Measurements from ENCODE around the gene IL20. TPM values are rescaled to one million over a fixed set of nuclear protein-coding genes. Genes with fewer than 3 reads are reported as not detected.
A peak's percentile ranks its signal among the peaks of the same experiment; 100 is the strongest.

Gene IL20
- polyA plus RNA-seq, 2 of the 4 experiments (the other 2 are of a cell fraction) = 0.05 TPM; not detected in 1

DNA sequence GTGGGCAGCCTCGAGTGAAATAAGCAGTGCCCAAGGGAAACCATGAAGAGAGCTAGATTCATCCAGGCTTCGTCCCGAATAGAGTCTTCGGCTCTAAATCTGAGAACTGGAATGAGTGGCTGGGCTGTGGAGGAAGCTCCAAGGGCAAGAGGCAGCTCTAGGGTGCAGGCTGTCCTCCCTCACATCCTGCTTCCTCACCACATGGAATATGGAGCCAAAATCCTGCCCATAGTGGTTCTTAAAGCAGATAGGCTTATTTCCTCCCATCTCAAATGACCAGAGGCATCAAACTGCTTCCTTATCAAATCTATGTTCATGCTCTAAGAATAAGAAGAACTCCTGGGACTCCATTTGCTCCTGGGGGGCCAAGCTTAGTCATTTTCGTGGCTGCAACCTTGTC is 34.3 kb downstream of the IL20 start:
- DNase-seq (ENCODE audit: low read depth in 1 of 2, low spot score in 1 of 2) (no peak), FAIRE-seq (no peak), ATAC-seq (no peak)
- Histone ChIP-seq H3K27ac (peak overlapping the region in 1 of 2 experiments; percentile 74; a peak in 2 of 6 replicates), H3K9me3 (no peaks in the 10 kb centered on the region), H3K4me1 (peaks cover 44% of the 10 kb centered on the region), H3K4me3 (no peak overlapping the region), H3K4me2 (no peak overlapping the region)
- CTCF ChIA-PET = interaction anchor here (1.4 to 8.9 kb wide), 3 partner anchors 10 to 22 kb away, joined by 3 to 67 read pairs (median 19); partner anchors contain the start of gene FCMR
- 73% methylated on average over 5 of the region's 5 CpGs for WGBS (ENCODE audit: missing lambda C conversion rate)
- POLR2A ChIA-PET = no interaction called here
- no peak for TF ChIP-seq PHF8 (IDR thresholded peaks at IDR 0.05; ENCODE audit: borderline replicate concordance, low read depth)
- TF ChIP-seq CHD2 (IDR thresholded peaks at IDR 0.05; ENCODE audit: low read length, partially characterized antibody) = no peak
- TF ChIP-seq POLR2A (IDR thresholded peaks at IDR 0.05; ENCODE audit: low read length) = no peak

DNA sequence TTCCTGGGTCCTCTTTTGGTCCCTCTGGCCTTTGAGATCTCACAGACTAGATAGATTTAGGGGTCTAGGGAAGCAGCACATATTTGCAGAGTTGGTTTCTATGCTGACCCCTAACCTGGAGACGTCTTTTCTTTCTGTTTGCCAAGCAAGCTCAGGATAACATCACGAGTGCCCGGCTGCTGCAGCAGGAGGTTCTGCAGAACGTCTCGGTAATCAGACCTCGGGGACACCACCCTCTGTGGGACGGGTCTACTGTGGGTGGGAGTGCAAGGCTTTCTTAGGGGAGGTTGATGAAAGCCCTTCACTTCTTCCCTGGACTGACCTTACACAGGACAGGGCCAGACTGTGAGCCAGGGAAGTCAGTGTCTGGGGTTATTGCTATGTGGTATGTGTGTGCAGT is 34.7 kb downstream of the IL20 start:
- ATAC-seq = no peak
- WGBS (ENCODE audit: missing lambda C conversion rate) = 78% methylated on average over 7 of the region's 7 CpGs

DNA sequence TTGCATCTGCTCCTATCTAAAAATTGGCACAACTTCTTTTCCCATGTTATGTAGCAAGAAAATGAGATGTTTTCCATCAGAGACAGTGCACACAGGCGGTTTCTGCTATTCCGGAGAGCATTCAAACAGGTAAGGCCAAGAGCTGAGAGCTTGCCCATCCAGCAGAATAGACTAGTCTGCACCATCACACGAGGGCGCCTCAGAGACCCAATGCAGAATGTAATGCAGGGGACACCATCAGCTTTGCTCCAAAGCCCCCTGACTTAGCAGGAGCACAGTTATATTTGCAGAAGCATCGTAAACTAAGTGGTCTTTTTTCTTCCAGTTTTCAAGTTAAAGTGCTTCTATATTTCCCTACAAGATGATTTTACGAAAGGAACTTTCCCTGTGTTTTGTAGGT is 36.5 kb downstream of the IL20 start:
- no peak overlapping the region for H3K27ac ChIP-seq
- DNase-seq (ENCODE audit: low read depth in 1 of 2, low spot score in 1 of 2) = no peak
- TF ChIP-seq, protein P1, sequence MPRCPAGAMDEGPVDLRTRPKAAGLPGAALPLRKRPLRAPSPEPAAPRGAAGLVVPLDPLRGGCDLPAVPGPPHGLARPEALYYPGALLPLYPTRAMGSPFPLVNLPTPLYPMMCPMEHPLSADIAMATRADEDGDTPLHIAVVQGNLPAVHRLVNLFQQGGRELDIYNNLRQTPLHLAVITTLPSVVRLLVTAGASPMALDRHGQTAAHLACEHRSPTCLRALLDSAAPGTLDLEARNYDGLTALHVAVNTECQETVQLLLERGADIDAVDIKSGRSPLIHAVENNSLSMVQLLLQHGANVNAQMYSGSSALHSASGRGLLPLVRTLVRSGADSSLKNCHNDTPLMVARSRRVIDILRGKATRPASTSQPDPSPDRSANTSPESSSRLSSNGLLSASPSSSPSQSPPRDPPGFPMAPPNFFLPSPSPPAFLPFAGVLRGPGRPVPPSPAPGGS (IDR thresholded peaks at IDR 0.05) = no peak
- no peaks in the 10 kb centered on the region for H3K9me3 ChIP-seq
- no peak for ATAC-seq
- H3K4me3 ChIP-seq = no peak overlapping the region
- FAIRE-seq = no peak
- WGBS (ENCODE audit: missing lambda C conversion rate) = 76% methylated on average over 6 of the region's 6 CpGs
- peaks cover 38% of the 10 kb centered on the region for H3K4me1 ChIP-seq
- no peak overlapping the region for H3K4me2 ChIP-seq
- CTCF ChIA-PET = interaction anchor here (0.6 to 1.7 kb wide), 3 partner anchors 10 to 176 kb away, joined by 3 to 4 read pairs (median 4); no protein-coding TSS in a partner anchor
- POLR2A ChIA-PET = no interaction called here

More for the DNA sequence above, 34.7 kb downstream of the IL20 start:
- no peak for DNase-seq (ENCODE audit: low read depth in 1 of 2, low spot score in 1 of 2)
- TF ChIP-seq, protein P2, sequence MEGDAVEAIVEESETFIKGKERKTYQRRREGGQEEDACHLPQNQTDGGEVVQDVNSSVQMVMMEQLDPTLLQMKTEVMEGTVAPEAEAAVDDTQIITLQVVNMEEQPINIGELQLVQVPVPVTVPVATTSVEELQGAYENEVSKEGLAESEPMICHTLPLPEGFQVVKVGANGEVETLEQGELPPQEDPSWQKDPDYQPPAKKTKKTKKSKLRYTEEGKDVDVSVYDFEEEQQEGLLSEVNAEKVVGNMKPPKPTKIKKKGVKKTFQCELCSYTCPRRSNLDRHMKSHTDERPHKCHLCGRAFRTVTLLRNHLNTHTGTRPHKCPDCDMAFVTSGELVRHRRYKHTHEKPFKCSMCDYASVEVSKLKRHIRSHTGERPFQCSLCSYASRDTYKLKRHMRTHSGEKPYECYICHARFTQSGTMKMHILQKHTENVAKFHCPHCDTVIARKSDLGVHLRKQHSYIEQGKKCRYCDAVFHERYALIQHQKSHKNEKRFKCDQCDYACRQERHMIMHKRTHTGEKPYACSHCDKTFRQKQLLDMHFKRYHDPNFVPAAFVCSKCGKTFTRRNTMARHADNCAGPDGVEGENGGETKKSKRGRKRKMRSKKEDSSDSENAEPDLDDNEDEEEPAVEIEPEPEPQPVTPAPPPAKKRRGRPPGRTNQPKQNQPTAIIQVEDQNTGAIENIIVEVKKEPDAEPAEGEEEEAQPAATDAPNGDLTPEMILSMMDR (IDR thresholded peaks at IDR 0.05) = no peak
- TF ChIP-seq KDM1A (IDR thresholded peaks at IDR 0.05; ENCODE audit: low read depth) (no peak), CEBPB (IDR thresholded peaks at IDR 0.05) (no peak), EP300 (IDR thresholded peaks at IDR 0.05) (no peak), PHF8 (IDR thresholded peaks at IDR 0.05; ENCODE audit: borderline replicate concordance, low read depth) (no peak), SREBF2 (IDR thresholded peaks at IDR 0.05) (no peak), JUN (IDR thresholded peaks at IDR 0.05) (no peak), ZFP36 (IDR thresholded peaks at IDR 0.05; ENCODE audit: borderline replicate concordance, partially characterized antibody) (no peak), CBX2 (IDR thresholded peaks at IDR 0.05; ENCODE audit: borderline replicate concordance, low read depth) (no peak), HOXA7 (CRISPR knock-in tag; IDR thresholded peaks at IDR 0.05) (no peak), HEYL (CRISPR knock-in tag; IDR thresholded peaks at IDR 0.05) (no peak), SMC3 (IDR thresholded peaks at IDR 0.05) (no peak), ZSCAN20 (CRISPR knock-in tag; IDR thresholded peaks at IDR 0.05) (no peak)
- TF ChIP-seq, protein P3, sequence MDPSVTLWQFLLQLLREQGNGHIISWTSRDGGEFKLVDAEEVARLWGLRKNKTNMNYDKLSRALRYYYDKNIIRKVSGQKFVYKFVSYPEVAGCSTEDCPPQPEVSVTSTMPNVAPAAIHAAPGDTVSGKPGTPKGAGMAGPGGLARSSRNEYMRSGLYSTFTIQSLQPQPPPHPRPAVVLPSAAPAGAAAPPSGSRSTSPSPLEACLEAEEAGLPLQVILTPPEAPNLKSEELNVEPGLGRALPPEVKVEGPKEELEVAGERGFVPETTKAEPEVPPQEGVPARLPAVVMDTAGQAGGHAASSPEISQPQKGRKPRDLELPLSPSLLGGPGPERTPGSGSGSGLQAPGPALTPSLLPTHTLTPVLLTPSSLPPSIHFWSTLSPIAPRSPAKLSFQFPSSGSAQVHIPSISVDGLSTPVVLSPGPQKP (IDR thresholded peaks at IDR 0.05; ENCODE audit: low read depth, low read length) = no peak
- TF ChIP-seq, protein P4, sequence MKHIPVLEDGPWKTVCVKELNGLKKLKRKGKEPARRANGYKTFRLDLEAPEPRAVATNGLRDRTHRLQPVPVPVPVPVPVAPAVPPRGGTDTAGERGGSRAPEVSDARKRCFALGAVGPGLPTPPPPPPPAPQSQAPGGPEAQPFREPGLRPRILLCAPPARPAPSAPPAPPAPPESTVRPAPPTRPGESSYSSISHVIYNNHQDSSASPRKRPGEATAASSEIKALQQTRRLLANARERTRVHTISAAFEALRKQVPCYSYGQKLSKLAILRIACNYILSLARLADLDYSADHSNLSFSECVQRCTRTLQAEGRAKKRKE (CRISPR knock-in tag; IDR thresholded peaks at IDR 0.05; ENCODE audit: low read depth) = no peak
- no peak overlapping the region for H3K4me3 ChIP-seq
- H3K9me3 ChIP-seq = no peaks in the 10 kb centered on the region
- H3K4me2 ChIP-seq = no peak overlapping the region
- no peak for FAIRE-seq
- POLR2A ChIA-PET = no interaction called here
- H3K4me1 ChIP-seq = peaks cover 45% of the 10 kb centered on the region
- CTCF ChIA-PET = interaction anchor here (1.2 to 8.9 kb wide), 4 partner anchors 9 to 32 kb away, joined by 3 to 67 read pairs (median 11); partner anchors contain the start of gene FCMR
- H3K27ac ChIP-seq = peak overlapping the region in 1 of 2 experiments; percentile 74; a peak in 2 of 6 replicates
